Measurements from ENCODE around the gene MINDY2.
"Not testable (repeated sequence)": the region's sequence is repeated elsewhere in the genome, so short reads cannot be mapped to it uniquely, and the experiment has no call there.

The MINDY2 gene

GRCh38 chr15:58833681-58834426 is 62.8 kb downstream of the MINDY2 start:
- DNase-seq (ENCODE audit: low spot score): not testable (repeated sequence)

GRCh38 chr15:58839485-58839884 is 68.4 kb downstream of the MINDY2 start:
- no peak for DNase-seq (ENCODE audit: low spot score)

GRCh38 chr15:58840048-58840447 is 68.9 kb downstream of the MINDY2 start:
- no peak for DNase-seq (ENCODE audit: low spot score)

- DNase-seq (ENCODE audit: low spot score): no peak
Observed at GRCh38 chr15:58842713-58843396, 71.8 kb downstream of the MINDY2 start.

- DNase-seq (ENCODE audit: low spot score): not testable (repeated sequence)
Observed at GRCh38 chr15:58851205-58851604, 80.1 kb downstream of the MINDY2 start.

GRCh38 chr15:58852347-58852746 is 81.2 kb downstream of the MINDY2 start:
- DNase-seq (ENCODE audit: low spot score): no peak

- DNase-seq (ENCODE audit: low spot score): no peak
Observed at GRCh38 chr15:58854593-58854992, 83.5 kb downstream of the MINDY2 start.

- no peak for DNase-seq (ENCODE audit: low spot score)
Observed at GRCh38 chr15:58856086-58856485, 85.0 kb downstream of the MINDY2 start.

GRCh38 chr15:58856621-58857020 is 85.5 kb downstream of the MINDY2 start:
- not testable (repeated sequence) for DNase-seq (ENCODE audit: low spot score)

- DNase-seq (ENCODE audit: low spot score): no peak
Observed at GRCh38 chr15:58862326-58862725, 91.2 kb downstream of the MINDY2 start.

- DNase-seq (ENCODE audit: low spot score): no peak
Observed at GRCh38 chr15:58864602-58865424, 93.7 kb downstream of the MINDY2 start.

GRCh38 chr15:58865425-58865880 is 94.4 kb downstream of the MINDY2 start:
- no peak for DNase-seq (ENCODE audit: low spot score)

- no peak for DNase-seq (ENCODE audit: low spot score)
Observed at GRCh38 chr15:58867926-58868325, 96.8 kb downstream of the MINDY2 start.

GRCh38 chr15:58870451-58870850 is 99.3 kb downstream of the MINDY2 start:
- DNase-seq (ENCODE audit: low spot score): no peak

GRCh38 chr15:58873267-58873666 is 102.2 kb downstream of the MINDY2 start:
- no peak for DNase-seq (ENCODE audit: low spot score)

- no peak for DNase-seq (ENCODE audit: low spot score)
Observed at GRCh38 chr15:58875343-58875742, 104.2 kb downstream of the MINDY2 start.

- no peak for DNase-seq (ENCODE audit: low spot score)
Observed at GRCh38 chr15:58876306-58877106, 105.4 kb downstream of the MINDY2 start.

- no peak for DNase-seq (ENCODE audit: low spot score)
Observed at GRCh38 chr15:58877999-58878825, 107.1 kb downstream of the MINDY2 start.

- no peak for DNase-seq (ENCODE audit: low spot score)
Observed at GRCh38 chr15:58880320-58880719, 109.2 kb downstream of the MINDY2 start.

- no peak for DNase-seq (ENCODE audit: low spot score)
Observed at GRCh38 chr15:58882243-58882642, 111.1 kb downstream of the MINDY2 start.

GRCh38 chr15:58883926-58884325 is 112.8 kb downstream of the MINDY2 start:
- DNase-seq (ENCODE audit: low spot score): not testable (repeated sequence)

All from CD4-positive, alpha-beta T cell treated with Interleukin-6 at 100 ng/mL for 8 hours (primary cell).